ENCODE measurements around the gene CDK16. TPM values are rescaled to one million over a fixed set of nuclear protein-coding genes. Genes with fewer than 3 reads are reported as not detected.

Gene CDK16
- polyA plus RNA-seq, 10 donors = 90.8 to 109 (median 98.8) TPM

DNA sequence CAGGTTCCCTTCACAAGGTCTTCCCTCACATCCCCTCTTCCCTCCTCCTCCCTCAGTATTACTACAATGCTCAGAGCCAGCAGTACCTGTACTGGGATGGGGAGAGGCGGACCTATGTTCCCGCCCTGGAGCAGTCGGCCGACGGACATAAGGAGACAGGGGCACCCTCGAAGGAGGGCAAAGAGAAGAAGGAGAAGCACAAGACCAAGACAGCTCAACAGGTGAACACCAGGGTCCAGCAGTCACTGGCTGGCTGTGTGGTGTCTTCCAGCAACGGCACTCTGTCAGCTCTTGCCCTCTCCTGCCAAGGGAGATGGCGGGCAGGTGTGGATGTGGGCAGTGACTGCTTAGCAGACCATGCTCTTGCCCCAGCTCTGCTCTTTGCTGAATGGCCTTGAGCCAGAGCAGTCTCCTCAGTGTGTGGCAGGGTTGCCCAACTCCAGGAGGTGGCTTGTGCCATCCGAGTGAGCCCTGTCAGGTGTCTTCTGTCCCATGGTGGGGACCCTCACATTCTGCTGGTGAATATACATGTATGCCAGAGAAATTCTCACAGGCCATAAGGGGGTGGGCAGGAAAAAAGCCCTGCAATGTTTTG is 36.3 kb upstream of the CDK16 start:
- no peak for DNase-seq

DNA sequence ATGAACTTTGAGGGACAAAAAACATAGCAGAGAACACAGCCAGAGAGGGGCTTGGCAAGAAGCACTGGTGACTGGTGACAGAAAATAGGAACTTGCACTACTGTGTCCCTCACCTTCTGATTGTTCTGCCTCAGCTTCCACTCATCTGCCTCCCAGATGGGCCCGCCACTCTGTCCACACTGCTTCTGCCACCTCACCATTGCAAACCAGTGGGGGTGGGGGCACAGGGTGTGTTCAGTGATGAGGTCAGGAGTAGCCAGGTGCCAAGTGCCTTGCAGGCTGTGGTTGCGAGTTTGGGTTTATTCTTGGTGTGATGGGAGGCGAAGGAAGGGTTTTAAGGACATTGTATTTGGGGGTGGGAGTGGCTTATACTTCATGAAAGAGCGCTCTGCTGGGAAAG is 34.0 kb upstream of the CDK16 start:
- no peak for DNase-seq

- no peak for DNase-seq
Measured at GRCh38 chrX:47185241-47185640, 33.2 kb upstream of the CDK16 start.

DNA sequence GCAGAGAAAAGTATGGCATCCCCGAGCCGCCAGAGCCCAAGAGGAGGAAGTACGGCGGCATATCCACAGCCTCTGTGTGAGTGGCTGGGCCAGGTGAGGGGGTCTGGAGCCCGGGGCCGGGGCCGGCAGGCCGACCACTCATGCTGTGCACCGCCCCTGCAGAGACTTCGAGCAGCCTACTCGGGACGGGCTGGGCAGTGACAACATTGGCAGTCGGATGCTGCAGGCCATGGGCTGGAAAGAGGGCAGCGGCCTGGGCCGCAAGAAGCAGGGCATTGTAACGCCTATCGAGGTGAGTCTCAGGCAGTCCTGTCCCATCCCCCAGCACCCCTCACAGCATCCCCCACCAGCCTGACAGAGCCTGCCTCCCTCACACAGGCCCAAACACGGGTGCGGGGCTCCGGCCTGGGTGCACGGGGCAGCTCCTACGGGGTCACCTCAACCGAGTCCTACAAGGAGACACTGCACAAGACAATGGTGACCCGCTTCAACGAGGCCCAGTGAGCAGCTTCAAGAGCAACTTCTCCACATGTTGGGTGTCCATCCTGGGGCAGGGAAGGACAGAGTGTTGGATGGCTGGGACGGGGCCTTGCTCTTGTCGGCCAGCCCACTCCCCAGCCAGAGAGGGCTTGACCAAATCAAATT is 32.3 kb upstream of the CDK16 start:
- DNase-seq = no peak

DNA sequence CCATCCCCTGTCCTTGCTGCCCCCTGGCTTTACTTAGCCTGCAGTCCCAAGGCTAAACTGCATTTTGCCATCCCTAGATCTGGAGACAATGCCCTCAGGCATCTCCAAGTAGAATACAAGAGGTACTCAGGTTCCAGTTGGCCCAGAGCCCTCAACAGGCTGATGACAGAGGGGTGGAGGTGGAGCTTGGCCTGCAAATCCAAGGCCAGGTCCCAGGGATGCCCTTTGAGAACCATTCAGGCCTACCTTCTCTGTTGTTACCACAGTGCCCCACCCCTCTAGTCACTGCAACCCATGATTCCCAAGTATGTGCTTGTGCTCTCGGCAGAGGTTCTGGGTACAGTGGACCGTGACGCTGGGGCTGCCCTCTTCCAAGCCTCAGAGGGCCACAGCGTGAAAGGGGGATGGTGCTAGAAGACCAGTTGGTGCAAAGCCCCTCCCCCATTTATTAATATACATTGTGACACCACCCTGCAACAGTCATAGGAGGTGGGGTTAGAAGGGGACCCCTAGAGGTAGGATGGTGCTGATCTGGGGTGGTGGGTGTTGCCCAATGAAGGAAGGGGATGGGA is 31.3 kb upstream of the CDK16 start:
- no peak for DNase-seq

GRCh38 chrX:47189906-47190305 is 28.6 kb upstream of the CDK16 start:
- no peak for DNase-seq

DNA sequence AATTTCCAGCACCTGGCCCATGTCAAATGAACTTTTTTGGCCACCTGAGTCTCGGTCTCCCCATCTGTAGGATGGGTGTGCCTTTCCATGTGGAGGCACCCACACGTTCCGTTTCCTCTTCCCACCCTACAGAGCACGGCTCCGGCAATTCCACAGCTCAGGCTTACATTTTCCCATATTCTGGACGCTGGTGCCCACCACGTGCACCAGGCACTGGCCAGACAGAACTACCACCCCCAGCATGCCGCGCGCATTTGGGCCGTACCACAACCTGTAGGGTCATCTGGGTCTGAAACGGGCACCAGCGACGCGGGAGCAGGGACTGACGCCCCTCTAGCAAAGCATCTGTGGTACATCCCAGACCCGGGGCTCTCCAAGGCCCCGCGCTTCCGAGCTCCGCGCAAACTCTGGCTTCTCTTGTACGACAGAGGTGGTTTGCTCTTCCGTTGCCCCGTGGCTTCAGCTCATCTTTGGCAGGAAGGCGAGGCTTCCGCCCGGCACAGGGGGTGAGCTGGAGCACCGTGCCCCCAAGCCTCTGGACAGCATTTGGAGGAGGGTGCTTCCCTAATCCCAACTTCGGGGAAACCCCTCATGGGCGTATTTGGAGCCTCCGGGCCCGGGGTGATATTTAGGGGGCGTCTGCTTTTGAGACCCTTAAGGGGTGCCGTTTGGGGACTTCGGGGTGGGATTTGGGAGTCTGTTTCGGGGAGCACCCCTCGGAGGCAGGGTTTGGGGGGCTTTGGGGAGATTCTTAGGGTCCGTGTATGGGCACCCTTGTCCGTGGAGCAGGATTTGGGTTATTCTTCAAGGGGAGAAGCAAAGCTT is 27.8 kb upstream of the CDK16 start:
- DNase-seq = peak; percentile 89 to 93 (median 89)

GRCh38 chrX:47191331-47191730 is 27.1 kb upstream of the CDK16 start:
- DNase-seq = peak in 1 of 3 donors; percentile 48

GRCh38 chrX:47191806-47192401 is 26.6 kb upstream of the CDK16 start:
- DNase-seq = no peak

GRCh38 chrX:47193475-47194193 is 24.8 kb upstream of the CDK16 start, which contains the start of gene UBA1:
UBA1 (plus strand) TSS chrX:47193829; CDS start chrX:47198803, 4,974 bp downstream.
- peak; percentile 93 to 97 (median 95) for DNase-seq

DNA sequence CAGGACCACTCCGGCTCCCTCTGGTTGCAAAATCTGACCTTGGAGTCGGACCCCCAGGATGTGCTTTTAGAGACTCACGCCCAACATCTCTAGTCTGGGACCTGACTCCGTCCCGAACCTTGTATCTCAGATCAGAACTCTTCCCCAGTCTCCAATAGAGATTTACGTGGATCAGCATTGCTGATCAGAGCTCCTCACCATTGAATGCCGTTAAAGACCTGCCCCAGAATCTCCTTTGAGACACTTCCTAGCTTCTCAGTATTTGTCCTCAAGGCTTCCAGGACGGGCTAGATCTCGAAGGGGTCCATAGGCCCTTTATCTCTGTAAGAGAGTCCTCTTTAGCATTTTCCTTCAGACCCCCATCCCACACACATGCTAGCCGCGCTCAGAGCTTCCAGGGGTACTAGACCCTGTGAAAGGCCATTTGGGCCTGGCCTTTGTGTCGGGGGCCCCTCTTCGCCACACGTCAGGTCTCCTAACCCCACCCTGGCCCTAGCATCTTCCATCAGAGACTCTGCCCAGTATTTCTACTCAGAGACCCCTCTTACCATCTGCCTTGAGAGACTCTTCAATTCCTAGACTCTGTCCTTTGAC is 24.2 kb upstream of the CDK16 start:
- no peak for DNase-seq

DNA sequence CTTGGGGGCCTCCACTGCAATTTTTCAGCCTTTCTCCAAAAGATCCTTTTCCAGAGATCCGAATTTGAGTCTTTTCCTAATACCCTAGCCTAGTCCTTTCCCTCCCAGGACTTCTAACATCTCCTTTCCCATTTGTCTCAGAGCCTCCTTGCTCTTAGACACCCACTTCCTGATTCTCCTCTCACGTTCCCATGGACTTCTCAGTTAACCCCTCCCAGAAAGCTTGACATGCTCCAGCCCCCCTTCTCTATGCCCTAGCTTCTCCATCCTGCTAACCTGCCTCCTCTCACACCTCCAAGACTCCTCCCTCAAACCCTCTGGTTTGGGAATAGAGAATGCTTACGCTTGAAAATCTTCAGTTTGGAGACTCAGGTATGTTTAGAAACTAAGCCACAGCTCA is 22.4 kb upstream of the CDK16 start:
- no peak for DNase-seq

GRCh38 chrX:47197526-47197925 is 21.0 kb upstream of the CDK16 start:
- no peak for DNase-seq

GRCh38 chrX:47198026-47198686 is 20.3 kb upstream of the CDK16 start:
- no peak for DNase-seq

DNA sequence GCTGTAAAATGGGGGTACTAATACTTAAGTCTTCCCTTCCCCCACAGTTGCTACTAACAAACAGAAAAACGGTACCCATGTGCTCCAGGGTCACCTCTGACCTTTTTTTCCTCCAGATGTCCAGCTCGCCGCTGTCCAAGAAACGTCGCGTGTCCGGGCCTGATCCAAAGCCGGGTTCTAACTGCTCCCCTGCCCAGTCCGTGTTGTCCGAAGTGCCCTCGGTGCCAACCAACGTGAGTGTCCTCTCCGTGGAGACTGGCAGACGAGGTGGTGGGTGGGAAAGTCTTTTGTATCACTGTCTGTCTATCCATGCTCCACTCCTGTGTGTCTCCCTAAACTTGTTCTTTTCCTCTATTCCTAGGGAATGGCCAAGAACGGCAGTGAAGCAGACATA is 19.8 kb upstream of the CDK16 start:
- no peak for DNase-seq

GRCh38 chrX:47199286-47199685 is 19.2 kb upstream of the CDK16 start:
- no peak for DNase-seq

GRCh38 chrX:47200385-47201150 is 17.9 kb upstream of the CDK16 start:
- peak in 1 of 3 donors; percentile 34 for DNase-seq

- no peak for DNase-seq
Measured at GRCh38 chrX:47201345-47201944, 17.0 kb upstream of the CDK16 start.

DNA sequence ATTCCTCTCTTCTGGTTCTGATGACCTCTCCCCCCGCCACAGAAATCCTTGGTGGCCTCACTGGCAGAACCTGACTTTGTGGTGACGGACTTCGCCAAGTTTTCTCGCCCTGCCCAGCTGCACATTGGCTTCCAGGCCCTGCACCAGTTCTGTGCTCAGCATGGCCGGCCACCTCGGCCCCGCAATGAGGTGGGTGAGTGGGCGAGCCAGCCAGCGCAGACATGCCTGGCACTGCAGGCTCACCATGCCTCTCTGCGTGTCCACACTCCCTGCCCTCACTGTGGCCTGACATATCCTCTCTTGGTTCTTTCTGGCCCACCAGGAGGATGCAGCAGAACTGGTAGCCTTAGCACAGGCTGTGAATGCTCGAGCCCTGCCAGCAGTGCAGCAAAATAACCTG is 16.2 kb upstream of the CDK16 start:
- DNase-seq = no peak

Measured in muscle of back (tissue), 11 donors.